IPS-11a (cell line): ENCODE measurements around the gene OLA1.
"Not testable (repeated sequence)": the region's sequence is repeated elsewhere in the genome, so short reads cannot be mapped to it uniquely, and the experiment has no call there.

ENCODE experiments used
- H3K4me3 ChIP-seq: one replicate; pipeline ENCODE4 v1.5.1; 2013; ENCODE audit warnings: low read depth, low read length, control low read depth

The OLA1 gene

DNA sequence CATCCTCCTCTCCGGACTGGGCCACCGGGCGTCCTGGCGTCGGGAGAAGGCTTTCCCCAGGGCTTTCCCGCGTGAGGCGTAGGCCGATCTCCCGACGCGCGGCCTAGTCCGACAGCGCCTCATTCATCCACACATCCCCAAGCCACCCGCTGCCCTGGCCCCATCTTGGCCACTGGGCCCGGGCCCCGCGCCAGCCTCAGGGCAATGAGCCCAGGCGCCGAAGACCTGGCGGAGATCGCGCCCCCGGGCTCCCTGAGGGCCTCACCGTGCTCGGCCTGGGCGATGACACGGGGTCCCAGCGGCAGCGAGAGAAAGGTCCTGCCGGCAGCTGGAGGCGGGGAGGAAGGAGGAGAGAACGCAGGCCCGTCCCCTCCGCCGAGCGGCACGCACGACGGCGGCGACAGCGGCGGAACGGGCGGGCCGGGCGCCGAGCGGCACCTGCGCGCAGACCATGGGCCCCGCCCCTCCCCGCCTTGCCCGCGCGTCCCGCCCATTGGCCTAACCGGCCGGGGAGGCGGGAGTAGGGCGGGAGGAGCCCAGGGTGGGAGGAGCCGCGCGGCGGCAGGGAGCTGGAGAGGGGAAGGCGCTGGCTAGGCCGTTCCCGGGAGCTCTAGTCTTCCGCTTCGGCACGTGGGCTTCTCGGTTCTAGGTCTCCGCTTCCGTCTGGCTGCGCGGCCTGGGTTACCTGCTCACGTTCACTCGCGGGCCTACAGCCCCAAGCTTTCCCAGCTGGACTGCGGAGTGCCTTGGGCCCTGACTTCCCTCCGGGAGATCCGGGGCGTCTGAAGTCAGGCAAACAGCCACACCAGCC is at the start of gene OLA1:
Gene OLA1, minus strand, starts transcription at position 346 of the 811 bp plus-strand sequence. CDS start 1,717 bp downstream, outside the sequence.
- H3K4me3 ChIP-seq: peak within 1 kb of the TSS; percentile 67

DNA sequence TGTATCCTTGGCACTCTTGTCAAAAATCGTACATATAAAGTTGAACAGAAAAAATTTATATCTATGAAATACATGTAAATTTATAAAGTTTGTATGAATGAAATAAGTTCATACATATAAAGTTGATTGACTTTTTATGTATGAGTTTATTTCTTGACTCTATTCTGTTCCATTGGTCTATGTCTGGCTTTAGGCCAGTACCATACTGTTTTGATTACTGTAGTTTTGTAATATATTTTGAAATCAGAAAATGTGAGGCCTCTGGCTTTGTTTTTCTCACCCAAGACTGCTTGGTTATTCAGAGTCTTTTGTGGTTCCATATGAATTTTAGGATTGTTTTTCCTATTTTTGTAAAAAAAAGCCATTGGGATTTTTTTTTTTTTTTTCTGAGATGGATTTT is 44.6 kb upstream of the OLA1 start:
- H3K4me3 ChIP-seq: no peak overlapping the region

DNA sequence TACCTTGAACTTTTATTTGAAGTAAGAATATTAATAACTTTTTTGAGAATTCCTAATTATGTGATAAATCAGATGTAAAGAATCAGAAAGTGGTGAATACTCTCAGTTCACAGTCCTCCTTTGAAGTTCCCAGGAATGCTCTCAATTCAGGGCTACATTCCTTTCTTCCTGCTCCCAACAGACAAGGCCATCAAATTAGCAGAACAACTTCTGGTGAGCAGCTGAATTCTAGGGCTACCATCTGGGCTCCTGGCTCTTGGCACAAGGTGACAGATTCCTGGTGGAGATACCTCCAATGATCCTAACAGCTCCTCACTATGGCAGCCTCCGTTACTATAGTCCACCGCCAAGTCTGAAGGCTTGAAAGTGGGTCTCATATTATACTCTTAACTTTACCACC is 37.8 kb upstream of the OLA1 start:
- no peak overlapping the region for H3K4me3 ChIP-seq

DNA sequence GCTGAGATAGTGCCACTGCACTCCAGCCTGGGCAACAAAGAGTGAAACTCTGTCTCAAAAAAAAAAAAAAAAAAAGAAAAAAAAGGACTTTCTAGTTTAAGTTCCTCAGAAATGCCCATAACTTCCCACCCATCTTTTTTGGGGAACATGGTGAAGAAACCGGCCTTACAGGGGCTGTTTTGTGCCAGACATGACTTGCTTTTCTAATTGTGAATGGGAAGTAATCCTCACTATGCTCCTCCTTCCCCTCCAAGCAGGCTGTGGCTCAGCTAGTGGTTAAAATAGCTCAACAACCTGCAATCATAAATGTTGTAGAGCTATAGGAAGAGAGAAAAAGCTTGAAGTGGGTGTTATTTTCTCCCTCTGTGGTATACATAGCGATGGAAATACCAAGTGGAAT is 34.1 kb upstream of the OLA1 start:
- no peak overlapping the region for H3K4me3 ChIP-seq

DNA sequence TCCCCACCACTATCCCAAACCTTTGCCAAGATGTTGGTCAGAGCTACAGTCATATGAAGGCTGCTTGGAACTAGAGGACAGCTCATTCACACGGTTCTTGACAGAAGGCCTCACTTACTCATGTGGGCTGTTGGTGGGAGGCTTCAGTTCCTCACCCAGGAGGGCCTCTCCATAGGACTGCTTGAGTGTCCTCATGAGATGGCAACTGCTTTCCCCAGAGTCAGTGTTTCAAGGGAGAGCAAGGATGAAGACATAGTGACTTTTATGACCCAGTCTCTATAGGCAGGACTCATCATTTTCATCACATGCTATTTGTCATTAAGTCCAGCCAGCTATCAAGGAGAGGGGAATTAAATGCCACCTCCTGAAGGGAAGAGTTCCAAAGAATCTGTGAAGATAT is 33.4 kb upstream of the OLA1 start:
- no peak overlapping the region for H3K4me3 ChIP-seq

DNA sequence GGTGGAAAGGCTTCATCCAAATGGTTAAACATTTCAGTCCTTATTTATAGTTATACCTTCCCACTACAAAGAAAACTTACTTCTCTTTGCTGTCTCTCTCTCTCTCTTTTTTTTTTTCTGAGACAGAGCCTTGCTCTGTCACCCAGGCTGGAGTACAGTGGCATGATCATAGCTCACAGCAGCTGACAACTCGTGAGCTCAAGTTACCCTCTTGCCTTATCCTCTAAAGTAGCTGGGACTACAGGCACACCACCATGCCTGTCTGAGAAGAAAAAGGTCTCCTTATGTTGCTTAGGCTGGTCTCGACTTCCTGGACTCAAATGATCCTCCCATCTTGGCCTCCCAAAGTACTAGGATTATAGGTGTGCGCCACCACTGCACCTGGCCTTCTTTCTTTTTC is 32.3 kb upstream of the OLA1 start:
- H3K4me3 ChIP-seq: no peak overlapping the region

DNA sequence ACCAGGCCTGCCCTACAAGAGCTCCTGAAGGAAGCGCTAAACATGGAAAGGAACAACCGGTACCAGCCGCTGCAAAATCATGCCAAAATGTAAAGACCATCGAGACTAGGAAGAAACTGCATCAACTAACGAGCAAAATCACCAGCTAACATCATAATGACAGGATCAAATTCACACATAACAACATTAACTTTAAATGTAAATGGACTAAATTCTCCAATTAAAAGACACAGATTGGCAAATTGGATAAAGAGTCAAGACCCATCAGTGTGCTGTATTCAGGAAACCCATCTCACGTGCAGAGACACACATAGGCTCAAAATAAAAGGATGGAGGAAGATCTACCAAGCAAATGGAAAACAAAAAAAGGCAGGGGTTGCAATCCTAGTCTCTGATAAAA is 21.9 kb upstream of the OLA1 start:
- H3K4me3 ChIP-seq: not testable (repeated sequence)

DNA sequence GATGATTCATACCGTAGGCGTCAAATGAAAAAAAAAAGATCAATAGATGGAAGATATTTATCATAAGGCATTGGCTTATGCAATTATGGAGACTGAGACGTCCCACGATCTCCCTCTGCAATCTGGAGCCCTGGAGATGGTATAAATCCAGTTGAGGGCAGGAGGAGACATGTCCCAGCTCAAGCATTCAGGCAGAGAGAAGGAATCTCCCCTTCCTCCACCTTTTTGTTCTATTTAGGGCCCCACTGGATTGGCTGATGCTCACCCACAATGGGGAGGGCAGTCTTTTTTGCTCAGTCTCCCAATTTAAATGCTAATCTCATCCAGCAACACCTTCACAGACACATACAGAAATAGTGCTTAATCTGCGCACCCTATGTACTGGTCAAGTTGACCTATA is 18.0 kb upstream of the OLA1 start:
- peak overlapping the region; percentile 13 for H3K4me3 ChIP-seq

DNA sequence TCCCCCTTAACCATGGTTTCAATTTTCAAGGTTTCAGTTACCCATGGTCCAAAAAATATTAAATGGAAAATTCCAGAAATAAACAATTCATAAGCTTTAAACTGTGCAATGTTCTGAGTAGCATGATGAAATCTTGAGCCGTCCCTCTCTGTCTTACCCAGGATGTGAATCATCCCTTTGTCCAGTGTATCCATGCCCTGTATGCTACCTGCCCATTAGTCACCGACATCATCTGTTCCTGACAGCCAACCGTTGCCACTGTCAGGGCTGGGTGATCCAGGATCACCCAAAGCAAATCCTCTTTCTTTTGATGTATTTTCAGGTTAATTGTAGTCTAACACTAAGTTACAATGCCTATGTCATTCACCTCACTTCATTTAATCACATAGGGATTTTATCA is 15.7 kb upstream of the OLA1 start:
- H3K4me3 ChIP-seq: no peak overlapping the region

DNA sequence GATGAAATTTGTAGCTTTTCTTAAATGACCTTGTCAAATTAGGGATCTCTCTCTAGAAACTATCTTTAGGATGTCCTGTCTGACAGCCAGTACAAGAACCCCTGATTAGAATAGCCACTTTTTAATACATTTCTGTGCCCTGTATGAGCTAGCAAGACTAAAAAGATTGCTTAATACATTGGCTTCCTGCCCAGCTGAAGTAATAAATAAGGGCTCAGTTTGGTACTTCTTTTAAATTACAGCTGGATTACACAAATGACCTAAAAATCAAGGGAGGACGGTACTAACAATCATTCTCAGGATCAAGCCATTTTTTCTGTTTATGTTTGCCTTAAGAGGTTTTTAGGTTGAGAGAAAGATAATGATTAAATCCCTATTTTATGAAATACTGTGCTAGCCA is 11.6 kb upstream of the OLA1 start:
- no peak overlapping the region for H3K4me3 ChIP-seq

DNA sequence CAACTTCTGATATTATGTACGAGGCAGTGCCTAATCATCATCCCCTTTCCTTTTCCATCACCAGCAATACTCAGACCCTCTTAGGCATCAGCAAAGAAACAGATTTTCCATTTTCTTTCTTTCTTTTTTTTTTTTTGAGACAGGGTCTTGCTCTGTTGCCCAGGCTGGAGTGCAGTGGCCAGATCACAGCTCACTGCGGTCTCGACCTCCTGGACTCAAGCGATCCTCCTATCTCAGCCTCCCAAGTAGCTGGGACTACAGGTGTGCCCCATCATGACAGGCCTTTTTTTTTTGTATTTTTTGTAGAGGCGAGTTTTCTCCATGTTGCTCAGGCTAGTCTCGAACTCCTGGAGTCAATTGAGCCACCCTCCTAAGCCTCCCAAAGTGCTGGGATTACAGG is 5.9 kb upstream of the OLA1 start:
- H3K4me3 ChIP-seq: no peak overlapping the region

DNA sequence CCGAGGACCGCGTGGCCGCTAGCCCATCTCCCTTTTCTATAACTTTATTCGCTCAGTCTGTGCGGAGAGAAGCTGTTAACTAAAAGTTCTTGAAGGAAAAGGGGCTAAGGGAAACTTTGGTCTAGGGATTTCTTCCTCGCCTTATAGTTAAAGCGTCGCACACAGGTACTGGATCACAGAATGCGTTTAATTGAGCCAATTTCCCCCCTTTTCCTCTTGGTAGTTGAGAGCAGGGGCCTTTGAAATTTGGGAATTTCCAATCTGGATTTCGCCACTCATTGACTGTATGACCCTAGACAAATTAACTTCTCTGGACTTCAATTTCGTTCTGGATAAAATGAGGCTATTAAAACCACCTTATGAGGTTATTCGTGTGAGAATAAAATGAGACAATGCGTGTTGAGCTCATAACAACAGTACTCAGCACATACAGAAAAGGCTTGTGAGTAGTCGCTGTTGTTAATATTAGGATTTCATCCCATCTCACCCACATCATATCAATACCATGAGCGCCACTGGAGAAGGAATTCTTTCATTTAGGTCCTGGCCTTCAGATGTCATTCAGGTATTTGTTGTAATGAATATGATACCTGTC is 763 bp upstream of the OLA1 start:
- peak overlapping the region; percentile 67 for H3K4me3 ChIP-seq

DNA sequence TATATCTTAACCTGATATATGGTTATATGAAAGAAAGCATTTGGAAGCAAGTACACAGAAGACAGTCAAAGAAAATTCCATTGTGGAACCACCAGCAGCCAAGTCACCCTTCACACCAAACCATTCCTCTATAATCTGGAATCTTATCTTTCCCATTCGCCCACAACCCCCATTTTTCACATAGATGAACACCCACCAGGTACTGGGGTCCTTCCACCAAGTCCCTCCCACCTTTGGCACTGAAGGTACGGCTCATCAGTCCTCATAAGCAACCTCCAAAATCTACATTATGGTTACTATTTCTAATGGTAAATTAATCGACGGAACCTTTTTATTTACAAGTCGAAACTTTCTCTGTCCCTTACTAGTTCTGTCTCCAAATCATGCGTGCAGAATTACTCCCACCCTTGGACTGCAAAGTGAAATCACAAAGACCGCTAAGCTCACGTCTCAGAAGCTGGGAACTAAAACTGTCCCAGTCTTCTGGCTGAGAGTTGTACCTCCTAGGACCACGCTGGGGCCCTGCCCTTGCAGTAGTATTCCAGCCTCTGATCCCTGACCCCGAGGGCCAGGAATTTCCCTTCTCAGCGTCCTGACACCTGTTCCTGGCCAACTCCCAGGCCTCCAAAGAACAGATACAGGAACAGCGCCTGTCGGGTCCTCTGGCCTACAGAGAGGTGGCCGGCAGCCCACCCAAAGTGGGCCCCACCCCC is 702 bp downstream of the OLA1 start:
- peak overlapping the region; percentile 67 for H3K4me3 ChIP-seq

DNA sequence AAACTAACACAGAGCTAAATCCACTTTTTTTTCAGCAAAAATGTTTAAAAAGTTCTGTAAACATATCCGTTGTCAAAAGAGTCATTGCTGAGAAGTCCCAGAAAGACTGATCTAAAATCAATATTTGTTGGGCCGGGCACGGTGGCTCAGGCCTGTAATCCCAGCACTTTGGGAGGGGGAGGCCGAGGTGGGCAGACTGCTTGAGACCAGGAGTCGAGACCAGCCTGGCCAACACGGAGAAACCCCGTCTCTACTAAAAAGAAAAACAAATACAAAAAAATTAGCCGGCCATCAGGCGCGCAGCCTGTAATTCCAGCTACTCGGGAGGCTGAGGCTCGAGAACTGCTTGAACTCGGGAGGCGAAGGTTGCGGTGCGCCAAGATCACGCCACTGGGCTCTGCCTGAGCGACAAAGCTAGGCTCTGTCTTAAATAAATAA is 1.4 kb downstream of the OLA1 start:
- no peak overlapping the region for H3K4me3 ChIP-seq

DNA sequence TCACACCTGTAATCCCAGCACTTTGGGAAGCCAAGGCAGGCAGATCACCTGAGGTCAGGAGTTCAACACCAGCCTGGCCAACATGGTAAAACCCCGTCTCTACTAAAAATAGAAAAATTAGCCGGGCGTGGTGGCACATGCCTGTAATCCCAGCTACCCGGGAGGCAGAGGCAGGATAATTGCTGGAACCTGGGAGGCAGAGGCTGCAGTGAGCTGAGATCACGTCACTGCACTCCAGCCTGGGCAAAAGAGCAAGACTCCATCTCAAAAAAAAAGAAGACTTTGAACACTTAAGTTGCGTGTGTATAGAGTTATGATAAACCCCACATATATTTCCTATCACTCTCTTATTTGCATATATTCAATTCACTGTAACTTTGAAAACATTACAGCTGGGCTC is 2.7 kb downstream of the OLA1 start:
- H3K4me3 ChIP-seq: not testable (repeated sequence)

DNA sequence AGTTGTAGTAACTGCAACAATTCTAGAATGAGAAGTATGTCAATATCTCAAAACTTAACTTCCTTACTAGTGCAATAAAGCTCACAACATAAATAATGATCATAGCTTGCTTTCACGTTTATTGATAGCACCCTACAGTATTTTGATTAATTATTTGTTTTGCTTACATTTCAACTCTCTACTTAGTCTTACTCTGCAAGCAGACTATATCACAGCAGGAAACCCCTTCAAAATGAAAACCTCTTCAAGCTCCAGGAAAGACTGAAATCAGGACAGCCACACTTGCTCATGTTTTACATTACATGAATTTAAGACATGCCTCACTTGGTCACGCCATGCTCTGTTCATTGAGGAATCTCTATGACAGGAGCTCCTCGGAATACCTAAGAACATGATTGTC is 3.3 kb downstream of the OLA1 start:
- H3K4me3 ChIP-seq: no peak overlapping the region

DNA sequence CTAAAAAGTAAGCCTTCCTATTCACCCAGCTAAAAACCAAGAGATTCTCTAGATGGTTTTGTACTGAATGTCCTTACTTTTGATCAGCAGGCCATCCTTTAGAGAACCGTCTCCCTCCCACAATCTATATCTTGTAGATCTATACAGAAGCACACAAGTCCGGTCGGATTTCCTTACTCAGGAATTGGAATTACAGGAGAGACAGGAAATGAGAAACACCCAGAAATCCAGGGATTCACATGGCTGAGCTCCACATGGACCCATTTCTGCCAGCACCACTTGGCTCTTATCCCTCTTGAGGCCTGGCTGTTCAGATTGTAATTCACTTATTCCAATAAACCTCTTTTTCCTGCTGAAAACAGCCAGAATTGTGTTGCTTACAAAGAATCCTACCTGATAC is 4.5 kb downstream of the OLA1 start:
- no peak overlapping the region for H3K4me3 ChIP-seq

DNA sequence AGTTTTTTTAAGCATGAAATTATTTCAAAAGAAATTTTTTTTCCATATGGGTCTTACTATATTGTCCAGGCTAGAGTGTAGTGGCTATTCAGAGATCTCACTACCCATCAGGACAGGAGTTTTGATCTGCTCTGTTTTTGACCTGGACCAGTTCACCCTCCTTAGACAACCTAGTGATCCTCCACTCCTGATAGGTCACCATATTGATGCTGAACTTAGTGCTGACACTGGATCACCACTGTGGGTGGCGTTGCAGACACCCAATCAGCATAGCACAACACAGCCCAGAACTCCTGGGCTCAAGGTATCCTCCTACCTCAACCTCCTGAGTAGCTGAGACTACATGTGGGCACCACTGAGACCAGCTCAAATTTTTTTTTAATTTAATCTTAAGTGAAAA is 8.2 kb downstream of the OLA1 start:
- no peak overlapping the region for H3K4me3 ChIP-seq

DNA sequence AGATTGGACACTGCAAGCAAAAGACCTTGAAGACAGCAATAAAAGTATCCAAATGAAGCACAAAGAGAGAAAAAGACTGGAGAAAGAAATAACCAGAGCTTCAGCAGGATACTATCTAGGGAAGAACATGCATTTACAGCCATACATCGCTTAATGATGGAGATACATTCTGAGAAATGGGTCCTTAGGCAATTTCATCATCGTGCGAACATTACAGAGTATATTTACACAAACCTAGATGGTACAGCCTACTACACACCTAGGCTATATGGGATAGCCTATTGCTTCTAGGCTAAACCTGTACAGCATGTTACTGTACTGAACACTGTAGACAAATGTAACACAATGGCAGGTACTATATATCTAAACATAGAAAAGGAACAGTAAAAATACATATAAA is 11.9 kb downstream of the OLA1 start:
- no peak overlapping the region for H3K4me3 ChIP-seq

DNA sequence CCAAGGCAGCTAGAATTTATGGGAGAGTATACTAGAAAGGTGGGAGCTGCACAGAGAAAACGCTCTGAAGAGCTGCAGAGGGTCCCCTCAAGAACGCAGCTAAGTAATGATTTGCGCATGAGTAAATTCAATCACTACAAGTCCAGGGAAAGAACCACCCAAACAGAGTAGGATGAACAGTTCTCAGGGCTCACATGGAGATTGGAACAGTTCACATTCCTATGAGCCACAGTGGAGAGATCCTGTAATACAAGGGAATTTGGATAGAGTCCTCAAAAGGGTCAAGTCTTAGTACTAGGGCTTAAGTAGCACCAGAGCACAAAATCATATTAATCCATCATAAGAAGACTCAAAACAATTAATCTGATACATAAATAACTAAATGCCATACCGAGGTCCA is 12.7 kb downstream of the OLA1 start:
- H3K4me3 ChIP-seq: no peak overlapping the region

DNA sequence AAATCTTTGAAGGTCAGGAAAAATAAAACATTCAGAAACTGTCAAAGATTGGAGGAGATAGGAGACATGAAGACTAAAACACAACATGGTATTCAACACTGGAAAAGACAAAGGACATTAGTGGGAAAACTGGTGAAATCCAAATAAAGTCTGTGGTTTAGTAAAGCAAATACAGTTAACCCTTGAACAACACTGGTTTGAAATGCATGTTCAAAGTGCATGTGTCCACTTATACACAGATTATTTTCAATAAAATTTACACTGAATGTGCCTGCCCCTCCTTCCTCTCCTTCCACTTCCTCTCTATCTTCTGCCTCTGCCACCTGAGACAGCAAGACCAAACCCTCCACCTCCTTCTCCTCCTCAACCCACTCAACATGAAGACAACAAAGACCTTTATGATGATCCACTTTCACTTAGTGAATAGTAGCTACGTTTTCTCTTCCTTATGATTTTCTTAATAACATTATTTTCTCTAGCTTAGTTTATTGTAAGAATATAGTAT is 14.5 kb downstream of the OLA1 start:
- H3K4me3 ChIP-seq: no peak overlapping the region

DNA sequence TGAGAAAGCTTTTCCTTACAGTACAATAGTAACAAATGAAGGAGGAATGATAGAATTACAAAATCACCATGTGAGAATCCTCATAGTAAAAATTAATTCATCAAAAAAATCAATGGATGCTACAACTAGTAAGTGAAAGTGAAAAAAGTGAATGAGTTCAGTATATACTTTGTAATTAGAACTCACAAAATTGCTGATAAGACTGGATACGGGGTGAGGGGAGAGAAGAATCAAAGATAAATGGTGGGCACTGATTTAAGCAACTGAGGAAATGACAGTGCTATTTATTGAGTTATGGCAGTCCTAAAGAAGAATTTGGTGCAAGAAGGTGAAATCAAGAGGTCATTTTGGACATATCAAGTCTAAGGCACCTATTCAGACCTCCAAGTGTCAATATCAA is 20.6 kb downstream of the OLA1 start:
- H3K4me3 ChIP-seq: no peak overlapping the region
